H1 (cell line): ENCODE measurements around the gene CFAP107. TPM values are rescaled to one million over a fixed set of nuclear protein-coding genes. Genes with fewer than 3 reads are reported as not detected.

Experiments
- CTCF ChIA-PET: fragments of 300-600 bp; sonication (Branson Sonifier 250); formaldehyde crosslinking; loops from one replicate; lab custom pipeline; 2021; ENCODE audit not compliant: partially characterized antibody; lab: Charles Lee
- POLR2A ChIA-PET: fragments of 300-600 bp; sonication (Branson Sonifier 250); formaldehyde crosslinking; loops from one replicate; lab custom pipeline; 2021; ENCODE audit warnings: inconsistent platforms; ENCODE audit not compliant: partially characterized antibody; lab: Charles Lee
- DNase-seq, 2 experiments: peaks; one replicate each; pipeline versions ENCODE4 v3.0.0 to v3.0.0-alpha.2; 2010 to 2022; ENCODE audit warnings: low spot score in 2 of 2, low read depth in 1 of 2, mixed read lengths in 1 of 2
- FAIRE-seq: peaks from 2 replicates; lab custom pipeline; 2011; peaks lifted over from hg19 to GRCh38; lab: Jason Lieb, UNC
- H2AFZ ChIP-seq: 2 replicates; pipeline ENCODE4 v1.8.1; 2012; ENCODE audit warnings: low read length, inconsistent platforms
- H2AK5ac ChIP-seq: 2 replicates; pipeline ENCODE4 v1.6.1; 2013; ENCODE audit warnings: low read depth, low read length
- H2BK120ac ChIP-seq: replicated peaks from 2 replicates; pipeline ENCODE3; 2013; ENCODE audit warnings: low read depth, low read length, inconsistent platforms
- H2BK12ac ChIP-seq: 2 replicates; pipeline ENCODE4 v1.6.1; 2013; ENCODE audit warnings: low read depth, low read length
- H2BK15ac ChIP-seq: 2 replicates; pipeline ENCODE4 v1.6.1; 2013; ENCODE audit warnings: low read length
- H2BK20ac ChIP-seq: 2 replicates; pipeline ENCODE4 v1.6.1; 2013; ENCODE audit warnings: low read length
- H2BK5ac ChIP-seq: 2 replicates; pipeline ENCODE4 v1.6.1; 2013; ENCODE audit warnings: low read depth, low read length
- H3K14ac ChIP-seq: 2 replicates; pipeline ENCODE4 v1.6.1; 2013; ENCODE audit warnings: inconsistent platforms; ENCODE audit not compliant: insufficient read length
- H3K18ac ChIP-seq: 2 replicates; pipeline ENCODE4 v1.6.1; 2013; ENCODE audit warnings: low read length; ENCODE audit errors: extremely low read depth
- H3K23ac ChIP-seq: 2 replicates; pipeline ENCODE4 v1.6.1; 2013; ENCODE audit warnings: inconsistent platforms; ENCODE audit not compliant: insufficient read length
- H3K23me2 ChIP-seq: 2 replicates; pipeline ENCODE4 v1.6.1; 2013; ENCODE audit warnings: low read depth, low read length
- H3K27ac ChIP-seq: 2 replicates; pipeline ENCODE4 v1.6.1; 2011; ENCODE audit warnings: low read depth, low read length, inconsistent platforms
- H3K27me3 ChIP-seq, 4 experiments: replicated peaks in 1 of 4; 1 replicate in 1 of 4; 2 replicates in 3 of 4; pipeline versions ENCODE4 v1.6.1 to v1.8.1; 2011 to 2013; ENCODE audit warnings: low read length in 3 of 4, mild to moderate bottlenecking in 3 of 4, inconsistent platforms in 2 of 4, mixed read lengths in 2 of 4, moderate library complexity in 1 of 4; ENCODE audit not compliant: control insufficient read depth in 3 of 4, insufficient read depth in 3 of 4; ENCODE audit errors: extremely low read depth in 1 of 4
- H3K36me3 ChIP-seq, 4 experiments: 2 replicates each; pipeline versions ENCODE4 v1.6.1 to v1.8.1; 2011 to 2013; ENCODE audit warnings: mild to moderate bottlenecking in 4 of 4, low read length in 3 of 4, moderate library complexity in 2 of 4, control low read depth in 1 of 4, inconsistent platforms in 1 of 4; ENCODE audit not compliant: insufficient read depth in 4 of 4, control insufficient read depth in 2 of 4
- H3K4ac ChIP-seq: replicated peaks from 2 replicates; pipeline ENCODE3; 2013; ENCODE audit warnings: low read length, low read depth, mixed read lengths, inconsistent platforms; ENCODE audit not compliant: insufficient read length
- H3K4me1 ChIP-seq, 4 experiments: replicated peaks in 1 of 4; 1 replicate in 1 of 4; 2 replicates in 3 of 4; pipeline versions ENCODE4 v1.6.1 to v1.8.1; 2011 to 2013; ENCODE audit warnings: low read length in 3 of 4, inconsistent platforms in 2 of 4, mixed read lengths in 1 of 4; ENCODE audit not compliant: insufficient read depth in 4 of 4, control insufficient read depth in 3 of 4
- H3K4me2 ChIP-seq, 2 experiments: 2 replicates each; pipeline versions ENCODE4 v1.6.1 to v1.8.1; 2011 to 2013; ENCODE audit warnings: low read depth in 2 of 2, low read length in 2 of 2, control low read depth in 1 of 2, inconsistent platforms in 1 of 2, mild to moderate bottlenecking in 1 of 2; ENCODE audit not compliant: insufficient read depth in 1 of 2
- H3K4me3 ChIP-seq, 4 experiments: fragments of 200-600, 300-600 bp in 1 of 4; sonication (generic), shearing (Covaris generic), sonication (Bioruptor Twin) in 1 of 4; 2 replicates each; pipeline versions ENCODE4 v1.5.1 to v1.8.1; 2011 to 2016; ENCODE audit warnings: low read length in 4 of 4, low read depth in 3 of 4, control low read depth in 2 of 4, inconsistent platforms in 2 of 4, mild to moderate bottlenecking in 2 of 4, mixed read lengths in 1 of 4, moderate library complexity in 1 of 4; ENCODE audit not compliant: insufficient read depth in 2 of 4; ENCODE audit errors: extremely low read depth in 1 of 4
- H3K56ac ChIP-seq: replicated peaks from 2 replicates; pipeline ENCODE3; 2013; ENCODE audit warnings: low read depth, mild to moderate bottlenecking, mixed read lengths, low read length, inconsistent platforms; ENCODE audit not compliant: insufficient read length
- H3K79me1 ChIP-seq: 2 replicates; pipeline ENCODE4 v1.6.1; 2013; ENCODE audit warnings: low read depth, low read length, control low read depth
- H3K79me2 ChIP-seq, 2 experiments: 2 replicates each; pipeline versions ENCODE4 v1.6.1 to v1.8.1; 2012 to 2013; ENCODE audit warnings: low read length in 2 of 2, mild to moderate bottlenecking in 2 of 2, inconsistent platforms in 1 of 2; ENCODE audit not compliant: insufficient read depth in 2 of 2, control insufficient read depth in 1 of 2
- H3K9ac ChIP-seq, 4 experiments: replicated peaks in 1 of 4; 1 replicate in 1 of 4; 2 replicates in 3 of 4; pipeline versions ENCODE4 v1.6.1 to v1.8.1; 2011 to 2013; ENCODE audit warnings: low read depth in 3 of 4, low read length in 3 of 4, control low read depth in 2 of 4, mild to moderate bottlenecking in 2 of 4, moderate library complexity in 2 of 4, inconsistent platforms in 1 of 4; ENCODE audit errors: extremely low read depth in 1 of 4
- H3K9me3 ChIP-seq, 2 experiments: 2 replicates each; pipeline versions ENCODE4 v1.6.1 to v1.8.1; 2012 to 2013; ENCODE audit warnings: mild to moderate bottlenecking in 2 of 2, moderate library complexity in 2 of 2, control low read depth in 1 of 2, inconsistent platforms in 1 of 2, low read depth in 1 of 2, low read length in 1 of 2, mixed read lengths in 1 of 2; ENCODE audit not compliant: insufficient read depth in 2 of 2
- H4K20me1 ChIP-seq, 2 experiments: replicated peaks in 1 of 2; 2 replicates each; pipeline versions ENCODE3 to v1.8.1; 2011 to 2013; ENCODE audit warnings: inconsistent platforms in 2 of 2, low read length in 2 of 2, mild to moderate bottlenecking in 1 of 2; ENCODE audit not compliant: insufficient read depth in 2 of 2, control insufficient read depth in 1 of 2
- H4K5ac ChIP-seq: 2 replicates; pipeline ENCODE4 v1.6.1; 2013; ENCODE audit warnings: low read length, low read depth, mixed read lengths, inconsistent platforms; ENCODE audit not compliant: insufficient read length
- H4K8ac ChIP-seq: 2 replicates; pipeline ENCODE4 v1.8.0; 2013; ENCODE audit warnings: mild to moderate bottlenecking, moderate library complexity, low read length, inconsistent platforms; ENCODE audit not compliant: insufficient read depth; ENCODE audit errors: extremely low read depth
- H4K91ac ChIP-seq: replicated peaks from 2 replicates; pipeline ENCODE3; 2013; ENCODE audit warnings: low read length, mixed read lengths, inconsistent platforms; ENCODE audit not compliant: insufficient read length
- ATF2 ChIP-seq: IDR thresholded peaks from 2 replicates; pipeline ENCODE4 v1.6.1; 2012; ENCODE audit warnings: low read length, inconsistent platforms
- BRCA1 ChIP-seq: IDR thresholded peaks from 2 replicates; pipeline ENCODE4 v1.6.1; 2012; ENCODE audit warnings: low read depth, low read length, improper control_type of control experiment
- CEBPB ChIP-seq: IDR thresholded peaks from 2 replicates; pipeline ENCODE4 v1.6.1; 2012; ENCODE audit warnings: low read depth, low read length
- CHD1 ChIP-seq: IDR thresholded peaks from 2 replicates; pipeline ENCODE4 v1.6.1; 2012; ENCODE audit warnings: low read depth, low read length, improper control_type of control experiment
- CREB1 ChIP-seq: IDR thresholded peaks from 2 replicates; pipeline ENCODE4 v1.6.1; 2012; ENCODE audit warnings: inconsistent platforms
- FOSL1 ChIP-seq: IDR thresholded peaks from 2 replicates; pipeline ENCODE4 v1.6.1; 2011; ENCODE audit warnings: mild to moderate bottlenecking, low read depth, low read length, moderate library complexity; ENCODE audit not compliant: insufficient read depth
- HDAC6 ChIP-seq: IDR thresholded peaks from one replicate; pipeline ENCODE4 v1.7.1; 2012; ENCODE audit warnings: low read depth, mild to moderate bottlenecking, inconsistent platforms, low read length, moderate library complexity
- KDM5A ChIP-seq: fragments of 200-600 bp; IDR thresholded peaks from 2 replicates; pipeline ENCODE4 v1.7.1; 2012; ENCODE audit warnings: mild to moderate bottlenecking, low read length, inconsistent platforms, mixed read lengths
- POLR2A ChIP-seq, 2 experiments: IDR thresholded peaks; 1 replicate in 1 of 2; 2 replicates in 1 of 2; pipeline ENCODE4 v1.6.1; 2011; ENCODE audit warnings: low read depth in 2 of 2, low read length in 2 of 2, mild to moderate bottlenecking in 2 of 2; ENCODE audit errors: control extremely low read depth in 1 of 2
- RXRA ChIP-seq: IDR thresholded peaks from 2 replicates; pipeline ENCODE4 v1.6.1; 2011; ENCODE audit warnings: low read depth, mild to moderate bottlenecking, low read length, moderate library complexity; ENCODE audit not compliant: insufficient read depth
- SIX5 ChIP-seq: IDR thresholded peaks from 2 replicates; pipeline ENCODE4 v1.6.1; 2011; ENCODE audit warnings: mild to moderate bottlenecking, low read depth, low read length
- SP2 ChIP-seq: IDR thresholded peaks from 2 replicates; pipeline ENCODE4 v1.6.1; 2012; ENCODE audit warnings: mild to moderate bottlenecking, low read length, inconsistent platforms
- SP4 ChIP-seq: IDR thresholded peaks from 2 replicates; pipeline ENCODE4 v1.6.1; 2012; ENCODE audit warnings: low read length, inconsistent platforms
- WGBS, 2 experiments: shearing (Covaris generic) in 1 of 2; methylation state at CpG; one replicate each; pipeline versions ENCODE4 v1.1.6 to v1.1.7; 2013 to 2015; ENCODE audit warnings: low lambda C conversion rate in 2 of 2, mixed read lengths in 2 of 2, inconsistent platforms in 1 of 2, low coverage in 1 of 2, missing lambda C conversion rate in 1 of 2; ENCODE audit not compliant: insufficient replicate concordance in 2 of 2, insufficient coverage in 1 of 2, insufficient read length in 1 of 2; ENCODE audit errors: extremely low coverage in 1 of 2, missing lambda C conversion rate in 1 of 2; 5-methylcytosine and 5-hydroxymethylcytosine counted together
- polyA plus RNA-seq, 7 experiments: library from polyadenylated mRNA; depleted of rRNA in 3 of 7; stranded (reverse) in 5 of 7; unstranded in 2 of 7; fragments of >200 nt in 5 of 7; fragments of 200-250 nt in 2 of 7; gene quantifications; 1 replicate in 5 of 7; 2 replicates in 1 of 7; 4 replicates in 1 of 7; pipeline versions ENCODE4 v1.2.1 to v1.2.3, GENCODE V29; 2011 to 2013; ENCODE audit warnings: missing spikeins in 2 of 7, mixed read lengths in 2 of 7
- total RNA-seq: library from RNA; stranded (reverse); fragmentation: NEBNext Ultra II Directional; extraction: Animal tissue kit (Norgen Biotek cat#: 25700); gene quantifications from 2 replicates; pipeline ENCODE4 v1.2.1, GENCODE V29; 2021
- TF ChIP-seq, protein P1 (sequence below): IDR thresholded peaks from 2 replicates; pipeline ENCODE4 v1.6.1; 2012; ENCODE audit warnings: inconsistent platforms

Gene CFAP107
- total and polyA plus RNA-seq, 2 of the 8 experiments (the other 6 are each of a cell fraction or from before 2014, with no cell fraction given): 0.23 TPM; not detected in 1

DNA sequence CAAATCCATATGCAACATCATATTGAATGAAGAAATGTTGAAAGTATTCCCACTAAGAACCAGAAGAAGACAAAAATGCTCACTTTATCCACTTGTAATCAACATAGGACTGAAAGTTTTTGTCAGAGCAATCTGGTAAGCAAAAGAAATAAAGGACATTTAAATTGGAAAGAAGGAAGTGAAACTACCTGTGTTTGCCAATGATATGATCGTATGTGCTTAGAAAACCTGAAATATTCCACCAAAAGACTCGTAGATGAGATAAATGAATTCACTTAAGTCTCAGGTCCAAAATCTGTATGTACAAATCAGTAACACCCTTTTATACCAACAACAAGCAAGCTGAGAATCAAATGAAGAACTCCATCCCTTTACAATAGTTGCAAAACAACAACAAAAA lies 53.7 kb downstream of the CFAP107 start:
- Histone ChIP-seq H3K79me2 (no peaks in the 10 kb centered on the region), H3K27me3 (no peaks in the 10 kb centered on the region), H3K9me3 (peaks cover 22 to 24% of the 10 kb centered on the region in 2 experiments), H3K4me1 (no peaks in the 10 kb centered on the region), H3K4ac (no peak overlapping the region), H2BK20ac (no peak overlapping the region), H2AK5ac (no peak overlapping the region), H4K8ac (no peak overlapping the region), H3K56ac (no peak overlapping the region), H3K18ac (no peak overlapping the region), H3K27ac (no peak overlapping the region), H3K4me3 (no peak overlapping the region), H2AFZ (no peak overlapping the region), H3K14ac (no peak overlapping the region), H3K23me2 (no peaks in the 10 kb centered on the region), H3K9ac (no peak overlapping the region), H3K23ac (no peak overlapping the region), H4K20me1 (no peaks in the 10 kb centered on the region), H4K5ac (no peak overlapping the region), H4K91ac (no peak overlapping the region), H2BK12ac (no peak overlapping the region), H2BK5ac (no peak overlapping the region), H3K4me2 (no peak overlapping the region), H2BK120ac (no peak overlapping the region), H3K36me3 (no peaks in the 10 kb centered on the region), H2BK15ac (no peak overlapping the region), H3K79me1 (no peaks in the 10 kb centered on the region)
- ChIA-PET POLR2A (no interaction called here), CTCF (no interaction called here)
- WGBS, 2 experiments: 87% methylated on average over 2 of the region's 2 CpGs; no CpG with 5 or more reads in 1 of the 2 experiments
- DNase-seq: no peak
- no peak for FAIRE-seq
- no peak for TF ChIP-seq POLR2A (IDR thresholded peaks at IDR 0.05; ENCODE audit: control extremely low read depth in 1 of 2, low read depth in 2 of 2, low read length in 2 of 2)
- TF ChIP-seq SP2: no peak
- TF ChIP-seq SIX5: no peak
- TF ChIP-seq RXRA: no peak
- TF ChIP-seq CEBPB: no peak
- TF ChIP-seq FOSL1: no peak
- no peak for TF ChIP-seq ATF2
- TF ChIP-seq HDAC6: no peak
- no peak for TF ChIP-seq CREB1
- no peak for TF ChIP-seq BRCA1
- no peak for TF ChIP-seq KDM5A
- no peak for TF ChIP-seq SP4
- TF ChIP-seq, protein P1, sequence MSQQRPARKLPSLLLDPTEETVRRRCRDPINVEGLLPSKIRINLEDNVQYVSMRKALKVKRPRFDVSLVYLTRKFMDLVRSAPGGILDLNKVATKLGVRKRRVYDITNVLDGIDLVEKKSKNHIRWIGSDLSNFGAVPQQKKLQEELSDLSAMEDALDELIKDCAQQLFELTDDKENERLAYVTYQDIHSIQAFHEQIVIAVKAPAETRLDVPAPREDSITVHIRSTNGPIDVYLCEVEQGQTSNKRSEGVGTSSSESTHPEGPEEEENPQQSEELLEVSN: no peak
- no peak for TF ChIP-seq CHD1
